ENCODE data around the gene TSPAN18. TPM values are rescaled to one million over a fixed set of nuclear protein-coding genes. Genes with fewer than 3 reads are reported as not detected.

TSPAN18 gene
- polyA plus RNA-seq, 1 experiment = 0.98 TPM

DNA sequence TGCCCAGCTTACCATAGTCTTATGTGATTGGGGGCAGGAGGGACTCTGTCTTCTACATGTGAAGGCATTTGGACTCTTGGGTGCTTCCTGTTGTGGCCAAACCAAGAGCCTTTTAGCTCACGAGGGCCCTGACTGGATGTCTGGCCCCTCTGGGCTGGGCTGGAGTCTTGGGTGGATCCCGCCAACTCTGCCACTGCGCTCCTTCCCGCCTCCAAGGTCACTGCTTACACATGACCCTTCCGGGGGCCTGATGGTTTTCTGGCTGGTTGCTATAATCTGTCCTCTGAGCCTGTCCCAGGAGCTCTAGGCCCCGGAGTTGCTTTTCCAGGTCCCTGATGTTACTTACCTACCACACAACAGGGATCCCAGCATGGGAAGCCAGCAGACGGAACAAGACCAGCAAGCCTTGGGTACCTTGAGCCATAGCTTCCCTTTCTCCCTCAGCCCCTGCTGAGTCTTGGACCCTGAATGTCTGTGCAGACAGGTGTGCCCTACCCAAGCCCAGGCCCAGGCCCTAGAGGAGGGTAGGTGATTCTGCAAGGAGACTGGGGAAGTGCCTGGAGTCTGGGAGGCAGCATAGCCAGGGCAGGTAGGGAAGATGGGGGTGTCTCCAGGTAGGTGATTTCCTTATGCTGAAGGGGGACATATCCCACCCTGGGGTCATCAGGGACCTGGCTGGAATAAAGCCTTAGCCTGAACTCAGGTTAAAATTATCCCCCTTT, 100.3 kb downstream of the TSPAN18 start:
- Histone ChIP-seq H3K27ac (ENCODE audit: low read depth, low read length) (no peak overlapping the region), H3K27me3 (ENCODE audit: control insufficient read depth, insufficient read depth, low read length) (peaks cover 25% of the 10 kb centered on the region), H3K9me3 (ENCODE audit: control insufficient read depth, insufficient read depth, low read length) (peaks cover 5% of the 10 kb centered on the region), H3K4me3 (ENCODE audit: low read depth, low read length) (no peak overlapping the region)
- DNase-seq (ENCODE audit: low read depth, low spot score) = no peak
- POLR2A ChIA-PET = no interaction called here
- no peak for TF ChIP-seq CTCF (IDR thresholded peaks at IDR 0.05; ENCODE audit: low read depth, low read length)
- CTCF ChIA-PET = interaction anchor here (0.6 kb wide), 1 partner anchor 66 kb away, joined by 4 read pairs; no protein-coding TSS in a partner anchor

- CTCF ChIA-PET = interaction anchor here (1.3 kb wide), 1 partner anchor 52 kb away, joined by 4 read pairs; no protein-coding TSS in a partner anchor
- POLR2A ChIA-PET = no interaction called here
- Histone ChIP-seq H3K4me3 (ENCODE audit: low read depth, low read length) (no peak overlapping the region), H3K9me3 (ENCODE audit: control insufficient read depth, insufficient read depth, low read length) (no peaks in the 10 kb centered on the region), H3K27me3 (ENCODE audit: control insufficient read depth, insufficient read depth, low read length) (peaks cover 20% of the 10 kb centered on the region), H3K27ac (ENCODE audit: low read depth, low read length) (no peak overlapping the region)
- TF ChIP-seq CTCF (IDR thresholded peaks at IDR 0.05; ENCODE audit: low read depth, low read length) = no peak
- DNase-seq (ENCODE audit: low read depth, low spot score) = no peak
These were observed 101.5 kb downstream of the TSPAN18 start for GRCh38 chr11:44828296-44828695.

- H3K27me3 ChIP-seq (ENCODE audit: control insufficient read depth, insufficient read depth, low read length) = peaks cover 25% of the 10 kb centered on the region
- POLR2A ChIA-PET = no interaction called here
- no peak overlapping the region for H3K4me3 ChIP-seq (ENCODE audit: low read depth, low read length)
- no peak for DNase-seq (ENCODE audit: low read depth, low spot score)
- H3K9me3 ChIP-seq (ENCODE audit: control insufficient read depth, insufficient read depth, low read length) = no peaks in the 10 kb centered on the region
- H3K27ac ChIP-seq (ENCODE audit: low read depth, low read length) = no peak overlapping the region
- CTCF ChIA-PET = no interaction called here
- no peak for TF ChIP-seq CTCF (IDR thresholded peaks at IDR 0.05; ENCODE audit: low read depth, low read length)
These were observed 103.1 kb downstream of the TSPAN18 start for GRCh38 chr11:44829838-44830237.

DNA sequence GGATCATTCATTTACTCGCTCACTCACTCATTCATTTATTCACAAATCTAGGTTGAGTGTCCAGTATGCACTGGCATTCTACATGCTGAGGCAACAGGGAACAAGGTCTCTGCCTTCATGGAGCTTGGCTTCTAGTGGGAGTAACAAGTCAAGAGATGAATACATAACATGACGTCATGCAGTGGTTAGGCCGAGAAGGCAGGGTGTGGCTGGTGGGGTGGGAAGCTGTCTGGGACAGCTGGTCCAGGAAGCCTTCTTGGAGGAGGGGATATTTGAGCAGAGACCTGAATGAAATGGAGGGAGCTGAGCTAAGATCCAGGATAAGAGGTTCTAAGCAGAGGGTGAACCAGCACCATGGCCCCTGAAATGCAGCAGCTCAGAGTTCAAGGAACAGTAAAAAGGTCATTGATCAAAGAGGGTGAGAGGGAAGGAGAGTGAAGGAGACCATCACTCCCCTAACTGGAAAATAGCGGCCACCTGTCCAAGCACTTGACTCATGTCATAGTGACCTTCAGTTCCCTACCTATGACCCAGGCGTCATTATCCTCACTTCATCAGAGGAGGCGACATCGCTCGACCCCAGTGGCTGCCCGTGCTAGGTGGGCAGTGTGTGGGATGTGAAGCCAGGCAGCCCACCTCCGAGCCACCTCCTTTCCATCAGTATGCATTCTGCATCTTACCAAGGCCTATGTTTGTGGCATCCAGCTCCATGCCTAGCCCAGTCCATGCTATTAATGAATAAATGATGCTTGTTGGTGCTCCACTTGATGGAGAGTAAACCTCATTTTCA, 105.0 kb downstream of the TSPAN18 start:
- Histone ChIP-seq H3K9me3 (ENCODE audit: control insufficient read depth, insufficient read depth, low read length) (no peaks in the 10 kb centered on the region), H3K4me3 (ENCODE audit: low read depth, low read length) (no peak overlapping the region), H3K27ac (ENCODE audit: low read depth, low read length) (no peak overlapping the region), H3K27me3 (ENCODE audit: control insufficient read depth, insufficient read depth, low read length) (peaks cover 25% of the 10 kb centered on the region)
- no peak for TF ChIP-seq CTCF (IDR thresholded peaks at IDR 0.05; ENCODE audit: low read depth, low read length)
- ChIA-PET POLR2A (no interaction called here), CTCF (no interaction called here)
- DNase-seq (ENCODE audit: low read depth, low spot score) = no peak

DNA sequence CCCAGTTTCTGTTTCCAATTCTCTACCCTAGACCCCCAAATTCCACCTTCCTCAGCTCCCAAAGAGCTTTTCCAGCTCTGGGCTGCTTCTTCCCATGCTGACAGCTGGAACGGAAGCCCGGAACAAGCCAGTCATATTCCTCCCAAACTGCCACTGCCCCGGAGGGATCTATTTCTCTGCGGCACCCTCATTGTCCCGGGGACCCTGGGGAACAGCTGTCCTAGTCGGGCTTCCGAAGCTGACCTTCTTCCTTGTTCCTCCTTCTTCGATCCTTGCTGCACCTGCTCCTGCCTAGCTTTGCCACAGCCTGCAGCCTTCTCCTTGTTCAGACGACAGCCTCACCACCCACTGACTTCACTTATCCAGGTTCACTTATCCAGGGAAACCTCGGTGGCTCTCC, 105.7 kb downstream of the TSPAN18 start:
- DNase-seq (ENCODE audit: low read depth, low spot score) = no peak
- Histone ChIP-seq H3K27ac (ENCODE audit: low read depth, low read length) (no peak overlapping the region), H3K27me3 (ENCODE audit: control insufficient read depth, insufficient read depth, low read length) (peaks cover 24% of the 10 kb centered on the region), H3K4me3 (ENCODE audit: low read depth, low read length) (no peak overlapping the region), H3K9me3 (ENCODE audit: control insufficient read depth, insufficient read depth, low read length) (no peaks in the 10 kb centered on the region)
- TF ChIP-seq CTCF (IDR thresholded peaks at IDR 0.05; ENCODE audit: low read depth, low read length) = no peak
- CTCF ChIA-PET = interaction anchor here (0.9 kb wide), 1 partner anchor 273 kb away, joined by 3 read pairs; no protein-coding TSS in a partner anchor
- POLR2A ChIA-PET = no interaction called here
